Measurements from ENCODE around the gene LARGE1. TPM values are rescaled to one million over a fixed set of nuclear protein-coding genes. Genes with fewer than 3 reads are reported as not detected.

The LARGE1 gene
- total and polyA plus RNA-seq, 10 donors, result 1.9 to 35.8 (median 22.8) TPM

DNA sequence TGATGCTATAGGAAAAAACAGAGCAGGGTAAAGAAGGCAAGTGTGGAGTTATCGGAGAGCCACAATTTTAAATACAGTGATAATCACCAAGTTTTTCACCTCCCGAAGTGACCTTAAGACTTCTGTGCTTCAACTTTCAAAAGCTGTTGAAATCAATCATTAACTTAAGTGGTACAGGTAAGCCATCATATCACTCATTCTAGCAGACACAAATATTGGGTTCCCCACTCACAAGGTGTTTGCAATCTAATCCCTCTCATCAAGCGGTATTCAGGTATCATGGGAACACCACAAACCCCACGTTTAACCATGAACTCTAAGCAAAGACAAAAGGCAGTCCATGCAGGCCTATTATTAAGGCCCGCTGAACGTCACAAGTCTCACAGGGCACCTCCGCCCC, 26.8 kb downstream of the LARGE1 start:
- DNase-seq, result no peak
- peaks cover 0 to 44% (median 18%) of the 10 kb centered on the region in 6 donors for H3K4me1 ChIP-seq
- WGBS, 5 donors, result 90 to 97% (median 95%) methylated on average over 7 of the region's 7 CpGs
- H3K9me3 ChIP-seq, result peaks cover 0 to 13% (median 8%) of the 10 kb centered on the region in 8 donors
- H3K36me3 ChIP-seq, result no peaks in the 10 kb centered on the region
- H3K27ac ChIP-seq, result no peak overlapping the region
- no peaks in the 10 kb centered on the region for H3K27me3 ChIP-seq (replicated peaks in 1 of 7)
- intact Hi-C loops (cut with DNase I; ENCODE audit: low total_unique reads), result no loop called here
- TF ChIP-seq POLR2AphosphoS5 (IDR thresholded peaks at IDR 0.05), result no peak
- TF ChIP-seq, protein P1, sequence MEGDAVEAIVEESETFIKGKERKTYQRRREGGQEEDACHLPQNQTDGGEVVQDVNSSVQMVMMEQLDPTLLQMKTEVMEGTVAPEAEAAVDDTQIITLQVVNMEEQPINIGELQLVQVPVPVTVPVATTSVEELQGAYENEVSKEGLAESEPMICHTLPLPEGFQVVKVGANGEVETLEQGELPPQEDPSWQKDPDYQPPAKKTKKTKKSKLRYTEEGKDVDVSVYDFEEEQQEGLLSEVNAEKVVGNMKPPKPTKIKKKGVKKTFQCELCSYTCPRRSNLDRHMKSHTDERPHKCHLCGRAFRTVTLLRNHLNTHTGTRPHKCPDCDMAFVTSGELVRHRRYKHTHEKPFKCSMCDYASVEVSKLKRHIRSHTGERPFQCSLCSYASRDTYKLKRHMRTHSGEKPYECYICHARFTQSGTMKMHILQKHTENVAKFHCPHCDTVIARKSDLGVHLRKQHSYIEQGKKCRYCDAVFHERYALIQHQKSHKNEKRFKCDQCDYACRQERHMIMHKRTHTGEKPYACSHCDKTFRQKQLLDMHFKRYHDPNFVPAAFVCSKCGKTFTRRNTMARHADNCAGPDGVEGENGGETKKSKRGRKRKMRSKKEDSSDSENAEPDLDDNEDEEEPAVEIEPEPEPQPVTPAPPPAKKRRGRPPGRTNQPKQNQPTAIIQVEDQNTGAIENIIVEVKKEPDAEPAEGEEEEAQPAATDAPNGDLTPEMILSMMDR (IDR thresholded peaks at IDR 0.05 in 8 of 11, conservative IDR thresholded peaks at IDR 0.05 in 3 of 11), result no peak
- no peak for TF ChIP-seq POLR2A (IDR thresholded peaks at IDR 0.05)
- no peak overlapping the region for H3K4me3 ChIP-seq

DNA sequence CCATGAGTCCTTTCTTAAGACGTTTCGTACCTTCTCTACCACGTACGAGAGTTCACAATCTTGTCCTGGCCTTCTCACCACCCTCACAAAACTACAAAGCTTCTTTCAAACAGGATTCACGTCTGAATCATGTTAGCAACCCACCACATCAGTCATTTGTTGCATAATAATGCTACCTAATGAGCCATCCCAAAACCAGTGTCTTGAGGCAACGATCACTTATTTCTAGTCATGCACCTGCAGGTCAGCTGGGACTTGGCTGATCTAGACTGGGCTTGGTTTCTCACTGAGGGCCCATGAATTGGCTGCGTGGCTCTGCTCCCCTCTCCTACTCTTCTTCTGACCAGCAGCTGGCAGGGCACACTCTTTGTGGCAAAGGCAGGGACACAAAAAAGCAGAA, 28.3 kb downstream of the LARGE1 start:
- Histone ChIP-seq H3K27me3 (replicated peaks in 1 of 7) (no peaks in the 10 kb centered on the region), H3K27ac (no peak overlapping the region), H3K9me3 (peaks cover 0 to 13% (median 8%) of the 10 kb centered on the region in 8 donors), H3K4me3 (no peak overlapping the region), H3K4me1 (peaks cover 0 to 32% (median 13%) of the 10 kb centered on the region in 6 donors), H3K36me3 (no peaks in the 10 kb centered on the region)
- intact Hi-C loops (cut with DNase I; ENCODE audit: low total_unique reads), result no loop called here
- WGBS, 5 donors, result 78 to 88% (median 82%) methylated on average over 7 of the region's 7 CpGs
- TF ChIP-seq POLR2AphosphoS5 (IDR thresholded peaks at IDR 0.05), result no peak
- TF ChIP-seq, protein P1 (IDR thresholded peaks at IDR 0.05 in 8 of 11, conservative IDR thresholded peaks at IDR 0.05 in 3 of 11), result no peak
- TF ChIP-seq POLR2A (IDR thresholded peaks at IDR 0.05), result no peak
- no peak for DNase-seq

DNA sequence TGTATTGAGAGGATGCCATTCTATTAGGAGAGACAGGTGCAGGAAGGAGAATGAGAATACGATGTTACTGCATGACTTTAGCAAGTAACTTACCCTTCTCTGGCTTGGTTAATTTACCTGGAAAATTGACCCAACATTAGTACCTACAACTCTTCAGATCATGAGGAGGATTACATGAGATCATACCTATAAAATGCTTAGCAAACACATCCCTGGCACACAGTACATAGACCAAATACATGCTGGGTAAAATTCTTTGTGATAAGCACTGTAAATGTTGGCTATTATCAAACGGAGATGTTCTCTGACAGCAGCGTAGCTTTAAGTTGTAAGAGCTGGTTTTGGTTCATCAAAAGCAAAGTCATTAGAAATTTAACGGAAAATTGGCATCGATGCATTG, 28.8 kb downstream of the LARGE1 start:
- 69 to 90% (median 79%) methylated on average over 5 of the region's 5 CpGs for WGBS, 5 donors
- intact Hi-C loops (cut with DNase I; ENCODE audit: low total_unique reads), result no loop called here
- Histone ChIP-seq H3K27me3 (replicated peaks in 1 of 7) (no peaks in the 10 kb centered on the region), H3K9me3 (peaks cover 0 to 13% (median 8%) of the 10 kb centered on the region in 8 donors), H3K4me1 (peaks cover 0 to 27% (median 12%) of the 10 kb centered on the region in 6 donors), H3K27ac (no peak overlapping the region), H3K4me3 (no peak overlapping the region), H3K36me3 (no peaks in the 10 kb centered on the region)
- DNase-seq, result no peak
- TF ChIP-seq, protein P1 (IDR thresholded peaks at IDR 0.05 in 8 of 11, conservative IDR thresholded peaks at IDR 0.05 in 3 of 11), result no peak
- TF ChIP-seq POLR2A (IDR thresholded peaks at IDR 0.05) (no peak), POLR2AphosphoS5 (IDR thresholded peaks at IDR 0.05) (no peak)

DNA sequence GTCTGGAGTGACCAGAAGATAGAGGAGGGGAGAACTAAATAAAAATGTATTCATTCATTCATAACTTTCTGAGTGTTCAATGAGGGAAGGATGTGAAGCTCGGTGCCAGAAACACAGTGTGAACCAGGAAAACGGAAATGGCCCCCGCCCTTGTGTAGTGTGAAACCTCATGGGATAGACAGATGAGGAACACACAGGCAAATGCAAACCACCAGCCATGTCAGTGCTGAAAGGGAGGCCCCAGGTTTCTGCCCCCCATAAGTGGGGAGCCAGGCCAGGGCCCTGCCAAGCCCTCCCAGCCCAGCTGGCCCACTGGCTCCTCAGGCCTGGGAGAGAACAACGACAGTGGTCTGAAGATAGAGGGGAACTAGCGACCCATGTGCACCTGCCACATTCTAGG, 30.5 kb downstream of the LARGE1 start:
- no peaks in the 10 kb centered on the region for H3K36me3 ChIP-seq
- no peak overlapping the region for H3K27ac ChIP-seq
- intact Hi-C loops (cut with DNase I; ENCODE audit: low total_unique reads), result no loop called here
- H3K27me3 ChIP-seq (replicated peaks in 1 of 7), result no peaks in the 10 kb centered on the region
- no peak for DNase-seq
- peaks cover 0 to 2% (median 0%) of the 10 kb centered on the region in 8 donors for H3K9me3 ChIP-seq
- peaks cover 0 to 33% (median 14%) of the 10 kb centered on the region in 6 donors for H3K4me1 ChIP-seq
- H3K4me3 ChIP-seq, result no peak overlapping the region
- no peak for TF ChIP-seq POLR2A (IDR thresholded peaks at IDR 0.05)
- TF ChIP-seq, protein P1 (IDR thresholded peaks at IDR 0.05 in 8 of 11, conservative IDR thresholded peaks at IDR 0.05 in 3 of 11), result no peak
- peak in 1 of 3 donors; percentile 43 for TF ChIP-seq POLR2AphosphoS5 (IDR thresholded peaks at IDR 0.05)
- WGBS, 5 donors, result 59 to 78% (median 66%) methylated on average over 5 of the region's 5 CpGs
